Measurements from ENCODE around the gene NPAS4.

- TF ChIP-seq GATA2 (IDR thresholded peaks at IDR 0.05; ENCODE audit: low read depth, low read length) (no peak), GATA3 (IDR thresholded peaks at IDR 0.05; ENCODE audit: low read depth, low read length) (no peak)
Measured at GRCh38 chr11:66437979-66438503, 17.2 kb downstream of the NPAS4 start.
